ENCODE measurements around the gene AMFR.

AMFR gene

DNA sequence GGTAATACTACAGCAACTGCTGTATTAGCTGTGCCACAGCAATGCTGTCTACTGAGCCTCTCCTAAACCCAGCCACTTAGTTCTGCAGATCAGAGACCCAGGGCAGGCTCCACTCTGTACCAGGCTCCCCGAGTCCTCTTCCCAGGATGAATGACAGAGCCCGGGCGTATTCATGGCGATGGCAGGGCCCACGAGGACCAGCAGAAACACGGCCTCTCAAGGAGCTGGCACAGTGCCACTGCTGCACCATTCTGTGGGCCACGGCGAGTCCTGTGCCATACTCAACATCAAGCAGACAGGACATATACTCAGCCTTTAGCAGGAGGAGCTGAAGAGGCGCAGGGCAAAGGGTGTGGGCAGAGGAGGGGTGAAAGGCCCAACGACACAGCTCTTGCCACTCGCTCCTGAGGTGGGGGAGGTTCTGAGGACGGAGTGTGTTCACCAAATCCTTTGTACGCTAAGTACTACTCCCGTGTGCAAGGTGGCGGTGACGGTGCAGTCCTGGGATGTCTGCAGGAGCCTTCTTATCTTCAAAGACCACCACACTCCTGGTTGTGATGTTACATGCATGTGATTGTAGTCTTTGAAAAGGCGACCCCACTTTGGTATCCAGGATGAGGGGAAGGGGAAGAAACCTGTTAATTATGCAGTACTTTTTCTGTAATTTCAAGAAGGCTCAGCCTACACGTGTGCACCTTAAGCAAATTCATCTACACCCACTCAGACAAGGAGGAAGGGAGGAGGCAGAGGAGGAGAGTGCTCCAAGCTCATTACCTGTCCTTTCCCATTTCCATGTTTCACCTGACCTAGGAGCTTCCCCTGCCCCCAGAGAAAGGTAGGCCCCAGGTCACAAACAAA is 98.0 kb downstream of the AMFR start:
- TF ChIP-seq, protein P1, sequence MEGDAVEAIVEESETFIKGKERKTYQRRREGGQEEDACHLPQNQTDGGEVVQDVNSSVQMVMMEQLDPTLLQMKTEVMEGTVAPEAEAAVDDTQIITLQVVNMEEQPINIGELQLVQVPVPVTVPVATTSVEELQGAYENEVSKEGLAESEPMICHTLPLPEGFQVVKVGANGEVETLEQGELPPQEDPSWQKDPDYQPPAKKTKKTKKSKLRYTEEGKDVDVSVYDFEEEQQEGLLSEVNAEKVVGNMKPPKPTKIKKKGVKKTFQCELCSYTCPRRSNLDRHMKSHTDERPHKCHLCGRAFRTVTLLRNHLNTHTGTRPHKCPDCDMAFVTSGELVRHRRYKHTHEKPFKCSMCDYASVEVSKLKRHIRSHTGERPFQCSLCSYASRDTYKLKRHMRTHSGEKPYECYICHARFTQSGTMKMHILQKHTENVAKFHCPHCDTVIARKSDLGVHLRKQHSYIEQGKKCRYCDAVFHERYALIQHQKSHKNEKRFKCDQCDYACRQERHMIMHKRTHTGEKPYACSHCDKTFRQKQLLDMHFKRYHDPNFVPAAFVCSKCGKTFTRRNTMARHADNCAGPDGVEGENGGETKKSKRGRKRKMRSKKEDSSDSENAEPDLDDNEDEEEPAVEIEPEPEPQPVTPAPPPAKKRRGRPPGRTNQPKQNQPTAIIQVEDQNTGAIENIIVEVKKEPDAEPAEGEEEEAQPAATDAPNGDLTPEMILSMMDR (conservative IDR thresholded peaks at IDR 0.05; ENCODE audit: low read depth, low read length): no peak
- DNase-seq (ENCODE audit: low read depth): no peak
- no peak overlapping the region for H3K4me3 ChIP-seq (ENCODE audit: low read length)

DNA sequence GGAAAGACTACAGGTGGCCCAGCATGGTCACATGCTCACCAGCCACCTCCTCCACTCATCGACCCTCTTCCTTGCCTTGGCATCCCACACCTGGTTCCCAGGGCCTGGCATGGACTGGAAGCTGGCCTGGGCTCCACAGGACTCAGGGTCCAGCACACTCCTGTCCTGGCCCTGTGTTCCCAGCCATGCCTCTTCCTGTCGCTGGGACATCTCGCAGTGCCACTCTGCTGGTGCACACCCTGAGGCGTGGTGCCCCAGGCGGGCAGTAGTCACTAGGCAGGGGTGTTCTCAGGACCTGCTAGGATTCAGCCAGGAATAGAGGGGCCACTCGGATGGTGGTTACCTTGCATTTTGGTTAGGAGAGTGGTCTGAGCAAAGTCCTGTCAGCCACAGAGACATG is 99.4 kb downstream of the AMFR start:
- no peak for DNase-seq (ENCODE audit: low read depth)
- H3K4me3 ChIP-seq (ENCODE audit: low read length): no peak overlapping the region
- TF ChIP-seq, protein P1 (conservative IDR thresholded peaks at IDR 0.05; ENCODE audit: low read depth, low read length): no peak

DNA sequence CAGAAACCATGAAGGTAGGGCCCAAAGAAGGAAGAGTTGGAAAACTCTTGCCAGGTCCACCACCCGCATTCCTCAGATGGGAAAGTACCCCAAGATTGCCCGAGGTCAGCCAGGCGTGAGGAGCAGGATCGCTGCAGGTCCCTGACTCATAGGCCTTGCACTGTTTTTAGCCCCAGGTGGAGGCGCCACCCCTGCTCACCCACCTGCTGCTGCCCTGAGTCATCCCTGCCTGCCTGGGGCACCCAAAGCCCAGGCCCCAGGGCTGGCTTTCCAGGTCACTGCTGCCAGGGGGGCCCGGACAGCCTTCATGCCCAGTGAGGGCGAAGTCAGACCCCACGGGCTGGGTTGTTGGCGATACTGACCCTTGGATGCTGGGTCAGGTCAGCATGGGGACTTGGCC is 100.9 kb downstream of the AMFR start:
- DNase-seq (ENCODE audit: low read depth): no peak
- H3K4me3 ChIP-seq (ENCODE audit: low read length): no peak overlapping the region
- TF ChIP-seq, protein P1 (conservative IDR thresholded peaks at IDR 0.05; ENCODE audit: low read depth, low read length): no peak

DNA sequence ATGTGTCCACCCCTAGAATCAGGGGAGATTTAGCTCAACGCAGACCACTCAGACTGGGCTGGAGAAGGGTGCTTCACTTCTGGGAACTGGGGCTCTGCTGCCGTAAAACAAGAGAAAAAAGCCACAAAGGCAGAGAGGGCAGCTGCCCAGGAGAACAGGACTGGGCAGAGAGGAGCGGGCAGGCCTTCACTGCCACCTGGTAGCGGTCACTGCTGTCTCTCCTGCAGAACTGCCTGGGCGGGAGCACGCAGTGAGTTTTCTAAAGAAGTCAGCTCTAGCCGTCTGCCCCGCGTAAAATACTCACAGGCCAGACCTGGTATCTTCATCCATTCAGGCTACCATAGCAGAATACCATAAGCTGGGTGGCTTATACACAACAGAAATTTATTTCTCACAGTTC is 103.8 kb downstream of the AMFR start:
- no peak for DNase-seq (ENCODE audit: low read depth)
- no peak overlapping the region for H3K4me3 ChIP-seq (ENCODE audit: low read length)
- TF ChIP-seq, protein P1 (conservative IDR thresholded peaks at IDR 0.05; ENCODE audit: low read depth, low read length): no peak

DNA sequence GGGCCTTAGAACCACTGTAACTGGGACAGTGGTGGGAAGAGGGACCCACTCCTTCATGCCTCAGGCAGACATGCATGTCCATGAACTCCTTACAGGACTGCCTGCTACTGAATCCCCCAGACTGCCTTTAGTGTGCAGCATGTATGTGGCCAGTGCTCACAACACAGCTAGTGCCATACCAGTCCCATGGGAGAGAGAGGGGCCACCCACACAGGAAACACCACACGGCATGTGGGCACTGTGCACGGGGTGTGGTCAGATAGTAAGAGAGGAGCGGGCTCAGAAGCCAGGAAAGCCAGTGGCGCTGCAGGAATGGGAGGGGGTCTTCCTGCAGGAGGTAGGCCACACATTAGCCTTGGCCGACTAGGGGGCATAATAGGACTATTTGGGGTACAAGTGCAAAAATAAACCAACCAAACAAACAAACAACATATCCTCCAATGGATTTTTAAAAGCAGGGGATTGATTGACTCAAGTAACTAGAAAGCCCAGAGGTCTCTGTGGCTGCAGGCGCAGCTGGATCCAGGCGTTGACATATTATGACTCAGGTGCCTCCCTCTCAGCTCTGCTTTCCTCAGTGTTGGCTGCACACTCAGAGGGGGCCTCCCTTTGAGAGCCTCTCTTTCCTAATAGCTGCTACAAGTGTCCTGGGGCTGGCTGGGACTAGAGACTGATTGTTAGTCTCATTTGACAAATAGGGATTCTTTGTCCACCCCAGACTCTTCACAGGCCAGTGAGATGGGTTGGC is 104.4 kb downstream of the AMFR start:
- TF ChIP-seq, protein P1 (conservative IDR thresholded peaks at IDR 0.05; ENCODE audit: low read depth, low read length): no peak
- no peak overlapping the region for H3K4me3 ChIP-seq (ENCODE audit: low read length)
- DNase-seq (ENCODE audit: low read depth): no peak

DNA sequence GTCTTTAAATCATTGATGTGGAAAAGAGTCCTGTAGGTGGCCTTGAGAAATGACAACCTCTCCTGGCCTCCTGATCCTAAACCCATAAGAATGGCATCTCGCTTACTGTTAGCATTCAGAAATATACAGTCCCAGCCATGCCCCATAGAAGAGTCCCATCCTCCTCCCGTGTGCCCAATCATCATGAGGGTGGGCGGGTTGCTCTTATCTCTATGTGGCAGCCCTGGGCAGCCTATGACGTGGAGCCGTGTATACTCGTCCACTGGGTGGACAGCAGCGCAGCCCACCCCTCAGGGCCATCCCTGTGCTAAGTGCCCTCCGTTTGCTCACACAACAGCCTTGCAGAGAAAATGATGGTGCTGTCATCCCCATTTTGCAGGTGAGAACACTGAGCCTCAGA is 105.3 kb downstream of the AMFR start:
- TF ChIP-seq, protein P1 (conservative IDR thresholded peaks at IDR 0.05; ENCODE audit: low read depth, low read length): no peak
- no peak for DNase-seq (ENCODE audit: low read depth)
- no peak overlapping the region for H3K4me3 ChIP-seq (ENCODE audit: low read length)

Data from retinal pigment epithelial cell (primary cell).